ENCODE results near the gene APBB2.
A peak's percentile ranks its signal among the peaks of the same experiment; 100 is the strongest.

Gene APBB2

DNA sequence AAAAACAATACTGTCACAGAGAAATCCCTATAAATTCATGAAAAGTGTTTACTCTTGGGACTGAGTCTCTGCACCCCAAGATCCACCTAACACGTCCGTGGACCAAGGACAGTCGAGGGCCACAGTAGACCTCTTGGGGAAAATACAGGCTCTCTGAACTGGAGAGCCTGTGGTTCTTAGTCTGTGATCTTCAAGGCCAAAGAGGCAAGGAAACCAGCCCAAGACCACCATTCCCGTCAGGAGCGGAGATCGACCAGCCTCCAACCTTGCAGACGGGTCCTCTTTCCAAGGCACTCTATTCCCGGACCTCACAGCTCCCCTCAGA, 1.6 kb upstream of the APBB2 start:
- DNase-seq (ENCODE audit: low spot score): no peak

DNA sequence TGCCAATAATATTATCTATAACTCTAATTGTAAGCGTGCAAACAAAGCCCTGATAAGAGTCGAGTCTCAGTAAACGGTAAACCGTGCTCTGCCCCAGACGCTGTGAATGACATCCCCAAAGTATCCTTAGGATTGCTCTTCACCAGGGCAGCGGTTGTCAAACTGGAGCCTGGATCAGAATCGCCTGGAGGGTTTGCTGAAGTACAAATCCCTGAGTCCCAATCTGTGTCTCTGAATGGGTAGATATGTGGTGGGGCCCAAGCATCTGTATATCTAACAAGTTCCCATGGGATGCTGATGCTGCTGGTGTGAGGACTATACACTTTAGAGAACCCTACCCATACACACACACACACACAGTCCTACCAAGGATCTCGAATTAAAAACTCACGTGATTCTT, 813 bp upstream of the APBB2 start:
- DNase-seq (ENCODE audit: low spot score): peak; percentile 22

DNA sequence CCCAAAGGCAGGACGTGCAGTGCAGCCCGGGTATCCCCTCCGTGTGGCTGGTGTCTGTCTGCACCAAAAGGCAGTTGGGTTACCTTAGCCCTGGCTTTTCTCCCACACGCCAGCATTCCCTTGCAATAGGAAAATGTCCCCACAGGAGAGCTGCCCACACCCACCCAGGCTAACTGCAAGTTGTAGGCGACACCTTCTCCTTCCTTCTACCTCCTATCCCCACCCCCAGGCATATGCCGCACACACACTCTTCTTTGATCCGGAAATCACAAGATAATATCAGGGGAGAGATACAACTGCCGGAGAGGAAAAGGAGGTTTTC, 444 bp upstream of the APBB2 start:
- DNase-seq (ENCODE audit: low spot score): no peak

DNA sequence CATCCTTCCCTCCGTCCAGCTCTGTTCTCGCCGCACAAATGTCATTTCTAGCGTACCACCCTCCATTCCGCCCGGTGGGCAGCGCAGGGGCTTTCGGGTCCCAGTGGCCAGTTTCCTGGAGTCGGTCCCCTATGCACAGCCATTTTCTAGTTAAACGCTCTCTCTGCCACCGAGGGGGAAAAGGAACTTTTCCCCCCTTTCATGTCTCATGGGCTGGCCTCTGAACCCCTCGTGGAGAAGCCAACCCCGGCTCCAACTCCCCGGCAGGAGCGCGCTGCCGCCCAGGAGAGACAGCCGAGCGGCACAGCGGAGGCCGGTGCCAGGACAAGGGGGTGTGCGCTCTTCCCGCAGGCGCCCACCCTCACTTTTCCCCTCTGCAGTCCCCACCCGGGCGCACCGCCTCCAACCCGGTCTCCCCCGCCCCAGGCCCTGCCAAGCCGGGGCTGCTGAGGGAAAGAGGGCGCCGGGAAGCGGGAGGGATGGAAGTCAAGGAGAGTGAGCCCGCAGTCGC, 662 bp downstream of the APBB2 start:
- no peak for DNase-seq (ENCODE audit: low spot score)

DNA sequence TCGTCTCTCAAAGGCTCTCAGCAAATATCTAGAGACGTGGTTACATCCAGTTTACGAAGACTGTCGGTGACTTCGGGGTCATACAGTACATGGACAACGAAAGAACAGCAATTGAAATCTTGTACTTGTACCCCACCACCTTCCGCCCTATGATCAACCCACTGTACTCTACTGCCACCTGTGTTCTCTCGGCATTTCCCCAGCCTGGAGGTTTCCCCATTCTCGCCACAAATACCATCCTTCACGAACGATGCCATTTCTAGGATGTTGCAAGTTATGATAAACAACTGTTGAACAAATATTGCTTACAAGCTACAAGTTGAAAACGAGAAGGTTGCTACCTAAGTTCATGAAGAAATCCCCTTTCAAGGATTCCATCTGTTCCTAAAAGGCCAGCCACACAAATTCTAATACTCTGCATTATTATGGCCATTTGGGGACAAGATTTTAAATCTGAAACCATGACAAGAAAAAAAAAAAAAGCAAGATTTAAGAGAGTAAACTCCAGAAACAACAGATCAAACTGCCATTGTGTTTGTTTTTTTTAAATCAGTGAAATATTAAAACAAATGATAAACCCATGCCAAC, 1.6 kb downstream of the APBB2 start:
- DNase-seq (ENCODE audit: low spot score): peak; percentile 80

DNA sequence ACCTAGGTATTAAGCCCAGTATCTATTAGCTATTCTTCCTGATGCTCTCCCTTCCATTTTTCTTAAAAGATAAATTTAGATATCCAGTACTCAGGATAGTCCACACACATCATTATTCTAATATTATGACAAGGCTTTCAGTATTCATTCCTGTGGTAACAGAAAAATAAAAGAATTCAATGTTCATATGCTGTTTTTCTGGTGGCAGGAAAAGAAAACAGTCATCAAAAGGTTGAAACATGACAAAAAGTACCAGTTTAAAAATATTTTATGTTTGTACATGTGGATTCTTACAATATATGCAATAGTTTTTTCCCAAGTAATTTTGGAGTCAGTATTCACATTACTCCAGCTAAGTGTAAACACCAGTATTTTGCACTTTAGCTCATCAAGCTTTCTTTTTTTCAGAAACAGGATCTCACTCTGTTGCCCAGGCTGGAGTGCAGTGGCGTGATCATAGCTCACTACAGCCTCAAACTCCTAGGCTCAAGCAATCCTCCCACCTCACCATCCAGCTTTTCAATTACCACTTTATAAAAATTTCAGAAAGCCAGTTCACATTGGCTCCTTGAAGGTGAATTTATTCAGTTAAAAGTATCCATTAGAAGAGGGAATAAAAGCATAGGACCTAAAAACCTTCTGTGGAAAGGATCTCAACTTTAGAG, 2.3 kb downstream of the APBB2 start:
- DNase-seq (ENCODE audit: low spot score): no peak

DNA sequence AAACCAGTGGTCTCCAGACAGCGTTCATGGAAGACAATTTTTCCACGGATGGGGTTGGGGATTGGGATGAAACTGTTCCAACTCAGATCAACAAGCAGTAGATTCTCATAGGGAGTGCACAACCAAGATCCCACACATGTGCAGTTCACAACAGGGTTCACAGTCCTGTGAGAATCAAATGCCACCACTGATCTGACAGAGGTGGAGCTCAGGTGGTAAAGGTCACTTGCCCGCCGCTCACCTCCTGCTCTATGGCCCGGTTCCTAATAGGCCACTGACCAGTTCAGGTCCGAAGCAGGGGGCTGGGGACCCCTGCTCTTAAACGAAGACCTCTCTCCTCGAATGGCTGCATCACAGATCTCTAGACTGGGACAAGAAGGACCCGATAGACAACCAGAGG, 4.4 kb downstream of the APBB2 start:
- DNase-seq (ENCODE audit: low spot score): no peak

DNA sequence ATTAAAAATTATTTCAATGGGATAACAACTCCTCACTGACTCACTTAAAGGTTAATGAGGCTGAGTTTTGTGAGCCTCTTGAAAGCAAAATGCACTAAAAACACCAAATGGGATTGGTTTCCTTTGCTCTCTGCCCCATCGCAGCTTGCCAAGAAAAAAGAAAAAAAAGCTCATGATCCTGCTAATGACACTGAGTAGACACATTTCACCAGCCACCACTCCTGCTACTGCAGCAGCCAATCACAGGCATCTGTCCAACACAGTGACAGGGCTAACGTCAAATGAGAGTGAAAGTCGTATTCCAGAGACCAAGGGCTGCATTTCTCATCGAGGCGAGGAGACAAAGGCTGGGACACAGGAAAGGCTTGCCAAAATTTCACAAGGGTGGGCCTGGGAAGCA, 5.2 kb downstream of the APBB2 start:
- no peak for DNase-seq (ENCODE audit: low spot score)

DNA sequence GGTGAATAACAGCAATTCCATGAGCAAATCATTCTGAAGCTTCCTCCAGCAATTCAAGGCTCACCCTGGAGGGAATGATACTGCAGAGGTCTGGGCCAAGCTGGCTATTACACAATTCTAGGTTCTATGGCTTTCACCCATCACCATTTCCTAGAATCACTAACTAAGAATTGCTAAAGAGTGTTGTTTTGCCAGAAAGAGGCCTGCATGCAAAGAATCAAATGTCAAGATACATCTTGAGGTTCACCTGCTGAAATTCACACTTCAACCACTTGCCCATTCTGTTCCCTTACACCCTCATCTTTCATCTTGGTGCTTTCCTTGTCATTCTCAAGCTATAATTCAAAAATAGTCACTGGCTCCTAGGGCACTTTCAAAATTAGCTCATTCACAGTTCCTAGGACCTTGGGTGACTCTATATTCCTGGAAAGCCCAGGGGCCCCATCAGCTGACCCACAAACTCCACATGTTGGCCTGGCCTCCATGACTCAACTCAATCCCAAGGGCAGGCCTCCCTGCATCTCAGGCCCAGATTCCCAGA, 7.0 kb downstream of the APBB2 start:
- DNase-seq (ENCODE audit: low spot score): no peak

DNA sequence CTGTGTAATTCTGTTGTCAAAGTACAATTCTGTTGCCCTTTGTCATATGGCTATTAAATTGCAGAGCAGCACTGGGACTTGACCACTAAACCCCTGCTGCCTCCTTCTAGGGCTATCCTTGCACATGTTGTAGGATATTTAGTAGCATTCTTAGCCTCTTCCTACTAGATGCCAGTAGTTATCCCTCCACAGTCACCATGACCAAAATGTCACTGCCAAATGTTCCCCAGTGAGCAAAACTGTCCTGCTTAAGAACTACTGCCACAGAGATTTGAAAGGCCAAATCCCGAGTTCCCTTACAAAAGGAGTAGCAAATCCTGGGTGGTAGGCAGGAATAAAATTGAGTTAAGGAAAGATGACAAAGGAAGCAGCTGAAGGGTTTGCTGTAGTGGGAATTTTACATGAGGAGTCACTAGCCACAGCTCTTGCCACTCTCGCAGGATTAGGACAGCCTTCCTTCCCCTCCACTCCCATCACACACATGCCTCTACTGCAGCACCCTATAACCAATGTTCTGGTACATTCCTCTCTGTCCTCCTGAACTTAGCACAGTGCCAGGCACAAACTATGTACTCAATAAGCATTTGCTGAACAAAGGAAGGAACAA, 8.4 kb downstream of the APBB2 start:
- DNase-seq (ENCODE audit: low spot score): no peak

DNA sequence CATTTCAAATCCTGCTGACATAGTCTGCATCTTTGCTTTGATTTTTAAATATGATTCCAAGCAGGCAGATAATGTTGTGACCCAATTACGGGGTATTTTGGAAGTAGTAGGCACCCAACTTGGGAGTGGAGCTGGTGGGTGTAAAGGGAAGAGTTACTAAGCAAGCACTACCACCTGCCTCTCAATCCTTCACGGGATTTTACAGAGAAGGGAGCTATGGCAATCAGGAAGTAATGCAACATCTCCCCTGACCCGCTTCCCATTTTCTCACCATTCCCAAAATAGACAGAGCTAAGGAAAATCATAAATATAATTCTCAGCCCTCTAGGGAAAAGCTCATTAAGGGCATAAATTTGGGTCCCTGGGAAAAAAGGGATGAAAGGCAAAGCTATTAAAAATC, 9.2 kb downstream of the APBB2 start:
- no peak for DNase-seq (ENCODE audit: low spot score)

DNA sequence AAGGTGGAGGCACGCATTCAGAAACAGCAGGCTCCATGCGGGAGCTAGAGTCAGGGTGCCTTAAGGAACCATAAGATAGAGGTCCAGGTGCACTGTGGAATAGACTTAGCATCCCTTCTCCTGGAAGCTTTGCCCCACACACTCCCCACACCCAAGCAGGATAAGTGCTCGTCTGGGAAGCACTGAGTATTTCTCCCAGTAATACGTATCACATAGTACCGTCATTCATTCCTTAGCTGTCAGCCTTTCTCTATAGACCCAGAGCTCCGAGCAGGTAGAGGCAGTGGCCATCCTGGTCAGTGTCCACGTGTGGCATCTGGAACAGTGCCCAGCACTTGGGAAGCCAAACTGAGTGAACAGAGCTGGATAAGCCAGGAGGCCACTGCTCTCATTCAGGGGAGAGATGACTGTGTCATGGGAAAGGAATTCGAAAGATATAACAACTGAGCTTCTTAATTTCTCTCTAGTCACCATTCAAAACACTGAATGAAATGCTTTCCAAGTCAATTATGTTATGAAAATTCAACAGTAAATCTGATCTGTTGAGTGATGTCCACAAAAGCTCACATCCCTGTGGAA, 9.9 kb downstream of the APBB2 start:
- no peak for DNase-seq (ENCODE audit: low spot score)

DNA sequence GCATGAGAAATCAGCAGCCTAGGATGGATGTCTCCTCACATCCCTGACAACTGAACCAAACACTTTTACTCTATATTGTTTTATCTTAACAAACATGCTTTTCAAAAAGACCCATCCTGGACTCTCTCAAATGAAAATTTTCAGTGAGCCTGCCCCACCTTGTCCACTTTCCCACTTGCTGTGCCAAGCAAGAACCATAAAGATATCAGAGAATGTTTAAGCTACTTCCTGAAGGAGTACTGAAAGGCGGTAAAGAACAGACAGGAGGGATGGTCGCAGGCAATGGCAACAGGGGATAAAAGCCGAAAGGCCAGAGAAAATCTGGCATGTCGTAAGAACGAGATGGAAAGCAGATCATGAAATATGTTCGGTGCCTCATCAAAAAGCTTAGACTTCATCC, 10.5 kb downstream of the APBB2 start:
- DNase-seq (ENCODE audit: low spot score): no peak

DNA sequence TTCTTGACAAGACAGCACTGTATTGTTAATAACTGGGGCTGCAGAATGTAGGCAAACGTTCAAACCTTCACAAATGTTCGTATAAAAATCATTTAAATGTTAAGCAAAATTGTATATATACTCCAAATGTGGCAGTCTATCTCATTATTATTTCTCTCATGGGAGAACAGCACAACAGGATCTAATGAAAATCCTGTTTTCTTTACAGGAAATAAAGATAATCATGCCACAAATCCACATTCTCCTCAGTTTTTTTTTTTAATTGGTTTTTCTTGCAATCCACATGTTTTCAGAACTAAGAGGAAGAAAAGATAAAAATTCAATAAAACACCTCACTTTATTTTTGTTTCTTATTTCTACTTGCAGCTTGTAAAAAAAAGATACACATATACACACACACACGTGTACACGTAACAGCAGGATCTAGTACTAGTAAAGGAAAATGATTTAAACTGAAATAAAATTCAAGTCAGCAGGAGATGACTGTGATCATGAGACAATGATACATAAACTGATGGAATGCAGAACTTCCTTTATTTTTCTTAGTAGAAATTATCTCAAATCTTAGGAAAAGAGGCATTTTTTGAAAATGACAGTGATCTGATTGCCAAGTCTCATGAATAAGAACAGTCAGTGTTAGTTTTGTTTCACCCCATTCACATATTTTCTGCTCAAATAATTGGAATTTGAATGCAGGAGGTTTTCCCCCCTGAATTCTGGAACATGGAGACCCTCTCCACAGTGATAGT, 11.3 kb downstream of the APBB2 start:
- no peak for DNase-seq (ENCODE audit: low spot score)

DNA sequence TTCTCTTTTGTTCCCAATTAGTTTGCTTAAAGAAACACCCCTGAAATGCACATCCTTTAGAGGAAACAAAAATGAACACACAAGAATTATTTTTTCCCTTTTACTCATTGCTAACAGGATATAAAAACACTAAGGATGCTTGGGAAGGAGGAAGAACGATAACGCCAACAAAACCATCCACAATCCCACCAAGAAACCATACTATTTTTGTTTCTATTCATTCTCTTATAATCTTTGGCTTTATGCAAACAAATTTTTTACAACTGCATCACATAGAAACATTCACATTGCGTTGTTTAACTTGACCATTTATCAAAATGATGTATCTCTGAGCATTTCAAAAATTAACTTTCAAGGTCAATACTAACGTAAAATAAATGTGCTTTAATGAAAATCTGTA, 12.0 kb downstream of the APBB2 start:
- DNase-seq (ENCODE audit: low spot score): no peak

DNA sequence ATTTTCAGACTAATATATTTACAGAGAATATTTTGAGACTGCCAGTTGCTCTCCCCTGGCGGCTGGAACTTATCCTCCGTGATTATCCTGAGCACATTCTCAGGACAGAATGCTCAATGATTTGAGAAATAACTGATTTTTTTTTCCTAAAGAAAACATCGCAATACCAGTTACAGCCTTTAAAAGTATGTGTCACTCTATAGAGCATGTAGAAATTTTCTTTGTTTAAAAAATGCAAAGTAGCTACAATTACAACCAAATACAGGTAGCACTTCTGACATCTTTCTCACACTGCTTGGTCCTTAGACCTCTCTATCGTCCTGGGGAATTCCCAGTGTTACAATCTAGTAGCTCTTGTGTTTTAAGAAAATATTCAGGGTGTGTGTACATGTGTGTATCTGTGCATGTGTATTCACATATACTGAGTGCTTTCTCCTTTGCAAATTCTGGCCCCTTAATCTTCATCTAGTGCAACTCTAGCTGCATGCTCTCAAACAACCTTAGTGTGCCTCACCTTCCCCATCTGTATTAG, 13.8 kb downstream of the APBB2 start:
- DNase-seq (ENCODE audit: low spot score): no peak

DNA sequence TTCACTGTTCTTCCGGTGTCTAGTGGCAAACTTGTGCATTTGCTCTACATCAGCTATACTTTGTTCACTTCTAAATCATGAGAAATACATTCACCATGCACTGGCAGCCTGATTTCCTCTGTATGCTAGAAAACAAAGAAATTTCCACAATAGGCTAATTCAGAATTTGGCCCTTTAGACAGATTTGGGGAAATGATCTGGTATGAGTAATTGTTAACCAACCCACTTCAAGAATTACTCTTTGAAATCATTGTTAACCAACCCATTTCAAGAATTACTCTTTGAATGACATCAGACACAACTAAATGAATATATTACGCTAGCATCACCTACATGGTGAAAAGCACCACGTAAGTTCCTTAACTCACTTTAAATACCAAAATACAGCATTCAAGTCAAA, 14.6 kb downstream of the APBB2 start:
- no peak for DNase-seq (ENCODE audit: low spot score)

DNA sequence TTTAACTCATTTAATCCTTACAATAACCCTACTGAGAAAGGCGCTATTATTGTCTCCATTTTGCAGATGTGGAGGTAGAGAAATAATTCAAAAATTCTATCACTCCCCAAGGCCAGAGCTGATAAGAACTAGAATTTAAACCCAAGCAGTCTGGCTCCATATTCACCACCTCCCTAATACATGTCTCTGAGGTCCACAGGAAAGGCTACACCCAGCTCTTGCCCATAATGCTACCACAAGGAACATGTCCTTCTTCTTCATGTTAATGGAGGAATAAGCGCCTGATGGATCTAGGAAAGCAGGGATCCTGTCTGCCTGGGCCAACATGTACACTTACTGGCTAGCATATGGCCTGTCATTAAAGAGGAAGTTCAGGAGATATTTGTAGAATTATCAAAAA, 16.3 kb downstream of the APBB2 start:
- DNase-seq (ENCODE audit: low spot score): no peak

DNA sequence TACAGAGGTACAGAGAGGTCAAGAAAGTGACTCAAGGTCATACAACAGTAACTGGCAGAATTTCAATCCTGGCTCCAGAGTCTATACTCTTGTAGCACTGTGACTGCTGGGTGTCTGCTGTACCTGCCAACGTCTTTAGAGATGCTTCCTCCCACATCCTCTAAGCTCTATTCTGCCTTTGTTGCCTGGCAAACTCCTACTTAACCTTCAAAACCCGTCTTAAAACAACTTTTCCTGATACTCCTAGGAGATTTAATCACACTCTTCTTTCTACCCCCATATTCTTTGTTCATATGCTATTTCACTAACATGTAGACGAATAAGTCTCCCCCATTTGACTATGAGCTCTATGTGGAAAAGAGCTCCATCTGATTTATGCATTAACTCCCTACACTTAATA, 16.8 kb downstream of the APBB2 start:
- DNase-seq (ENCODE audit: low spot score): no peak

DNA sequence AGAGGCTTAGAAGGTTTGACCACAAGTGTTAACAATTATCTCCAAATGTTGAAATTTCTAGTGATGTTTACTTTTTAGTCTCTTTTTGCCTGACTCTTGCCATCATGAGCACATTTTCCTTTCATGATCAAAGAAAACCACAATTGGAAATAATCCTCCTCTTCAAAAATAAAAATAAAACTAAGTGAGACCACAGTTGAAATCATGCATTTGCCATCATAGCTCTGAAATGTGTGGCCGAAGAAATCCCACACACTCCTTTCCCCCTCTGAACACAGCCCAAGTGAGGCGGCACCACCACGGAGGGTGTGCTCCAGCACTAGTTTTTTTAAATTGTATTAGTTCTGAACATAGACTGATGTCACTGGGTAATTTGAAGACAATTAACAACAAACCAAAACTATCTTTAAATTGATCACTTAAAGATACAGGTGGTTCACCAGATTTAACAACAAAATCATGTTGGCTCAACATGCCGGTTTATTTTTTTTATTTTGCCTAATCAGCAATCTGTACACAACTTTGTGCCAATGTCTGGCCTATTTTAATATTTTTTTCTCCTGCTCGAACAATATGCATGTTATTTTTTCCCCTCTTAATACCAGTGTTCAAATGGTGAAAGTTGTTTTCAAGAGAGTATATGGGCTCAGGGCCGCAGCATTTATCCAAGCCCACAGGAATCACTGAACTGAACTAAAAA, 17.6 kb downstream of the APBB2 start:
- DNase-seq (ENCODE audit: low spot score): no peak

DNA sequence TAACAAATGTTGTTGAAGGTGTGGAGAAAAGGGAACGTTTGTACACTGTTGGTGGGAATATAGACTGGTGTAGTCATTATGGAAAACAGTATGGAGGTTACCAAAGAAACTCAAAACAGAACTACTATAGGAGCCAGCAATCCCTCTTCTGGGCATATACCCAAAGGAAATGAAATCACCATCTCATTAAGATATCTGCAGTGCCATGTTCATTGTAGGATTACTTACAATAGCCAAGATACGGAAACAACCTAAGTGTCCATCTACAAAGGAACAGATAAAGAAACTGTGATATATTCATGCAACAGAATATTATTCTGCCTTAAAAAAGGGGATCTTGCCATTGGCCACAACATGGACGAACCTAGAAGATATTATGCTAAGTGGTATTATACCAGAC, 22.2 kb downstream of the APBB2 start:
- no peak for DNase-seq (ENCODE audit: low spot score)

DNA sequence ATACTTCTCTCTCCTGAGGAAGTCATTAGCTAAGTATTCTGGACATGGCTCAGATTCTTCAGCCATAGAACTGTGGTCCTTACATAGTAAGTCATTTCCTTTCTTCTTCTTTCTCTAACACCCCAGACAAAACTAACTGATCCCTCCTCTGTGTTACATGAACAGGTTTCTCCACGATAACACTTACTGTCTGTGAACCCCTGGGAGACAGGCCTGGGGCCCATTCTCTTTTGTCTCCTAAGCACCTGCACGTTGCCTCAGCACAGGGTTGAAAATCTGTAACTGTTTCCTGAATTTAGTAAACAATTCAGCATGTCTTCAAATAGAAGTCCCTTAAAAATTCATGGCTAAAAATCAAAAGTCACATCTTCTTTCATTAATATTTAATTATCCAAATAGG, 24.7 kb downstream of the APBB2 start:
- peak; percentile 11 for DNase-seq (ENCODE audit: low spot score)

All from NAMALWA (cell line).